ENCODE measurements around the gene PTF1A. TPM values are rescaled to one million over a fixed set of nuclear protein-coding genes. Genes with fewer than 3 reads are reported as not detected.

PTF1A gene
- total and polyA plus RNA-seq, 10 of the 15 experiments (the other 5 are each of a cell fraction or from before 2014, with no cell fraction given), result not detected

DNA sequence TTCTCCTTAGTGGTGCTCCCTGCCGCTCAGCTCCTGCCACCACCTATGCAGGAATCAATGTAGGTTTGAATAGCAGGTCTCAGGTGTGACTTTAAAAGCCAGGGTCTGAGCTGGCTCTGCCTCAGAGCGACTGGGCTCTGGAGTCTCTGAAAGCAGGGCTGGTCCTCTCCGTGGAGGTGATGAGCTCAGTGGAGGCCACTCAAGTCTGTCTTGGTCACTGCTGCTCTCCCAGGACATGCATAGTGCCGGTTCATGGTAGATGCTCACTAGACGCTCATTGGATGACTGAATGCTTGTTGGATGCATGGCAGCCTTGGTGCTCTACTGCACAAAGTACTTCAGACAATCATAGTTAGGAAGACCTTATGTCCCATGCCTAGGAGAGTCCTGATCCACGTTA is 45.1 kb upstream of the PTF1A start (continued):
- TF ChIP-seq, protein P1, sequence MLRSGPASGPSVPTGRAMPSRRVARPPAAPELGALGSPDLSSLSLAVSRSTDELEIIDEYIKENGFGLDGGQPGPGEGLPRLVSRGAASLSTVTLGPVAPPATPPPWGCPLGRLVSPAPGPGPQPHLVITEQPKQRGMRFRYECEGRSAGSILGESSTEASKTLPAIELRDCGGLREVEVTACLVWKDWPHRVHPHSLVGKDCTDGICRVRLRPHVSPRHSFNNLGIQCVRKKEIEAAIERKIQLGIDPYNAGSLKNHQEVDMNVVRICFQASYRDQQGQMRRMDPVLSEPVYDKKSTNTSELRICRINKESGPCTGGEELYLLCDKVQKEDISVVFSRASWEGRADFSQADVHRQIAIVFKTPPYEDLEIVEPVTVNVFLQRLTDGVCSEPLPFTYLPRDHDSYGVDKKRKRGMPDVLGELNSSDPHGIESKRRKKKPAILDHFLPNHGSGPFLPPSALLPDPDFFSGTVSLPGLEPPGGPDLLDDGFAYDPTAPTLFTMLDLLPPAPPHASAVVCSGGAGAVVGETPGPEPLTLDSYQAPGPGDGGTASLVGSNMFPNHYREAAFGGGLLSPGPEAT (IDR thresholded peaks at IDR 0.05; ENCODE audit: low read depth), result no peak
- TF ChIP-seq PAX5 (IDR thresholded peaks at IDR 0.05; ENCODE audit: borderline replicate concordance, low read depth, low read length), result no peak
- no peak for TF ChIP-seq ZNF384 (IDR thresholded peaks at IDR 0.05; ENCODE audit: borderline replicate concordance, low read depth, low read length)
- TF ChIP-seq, protein P2, sequence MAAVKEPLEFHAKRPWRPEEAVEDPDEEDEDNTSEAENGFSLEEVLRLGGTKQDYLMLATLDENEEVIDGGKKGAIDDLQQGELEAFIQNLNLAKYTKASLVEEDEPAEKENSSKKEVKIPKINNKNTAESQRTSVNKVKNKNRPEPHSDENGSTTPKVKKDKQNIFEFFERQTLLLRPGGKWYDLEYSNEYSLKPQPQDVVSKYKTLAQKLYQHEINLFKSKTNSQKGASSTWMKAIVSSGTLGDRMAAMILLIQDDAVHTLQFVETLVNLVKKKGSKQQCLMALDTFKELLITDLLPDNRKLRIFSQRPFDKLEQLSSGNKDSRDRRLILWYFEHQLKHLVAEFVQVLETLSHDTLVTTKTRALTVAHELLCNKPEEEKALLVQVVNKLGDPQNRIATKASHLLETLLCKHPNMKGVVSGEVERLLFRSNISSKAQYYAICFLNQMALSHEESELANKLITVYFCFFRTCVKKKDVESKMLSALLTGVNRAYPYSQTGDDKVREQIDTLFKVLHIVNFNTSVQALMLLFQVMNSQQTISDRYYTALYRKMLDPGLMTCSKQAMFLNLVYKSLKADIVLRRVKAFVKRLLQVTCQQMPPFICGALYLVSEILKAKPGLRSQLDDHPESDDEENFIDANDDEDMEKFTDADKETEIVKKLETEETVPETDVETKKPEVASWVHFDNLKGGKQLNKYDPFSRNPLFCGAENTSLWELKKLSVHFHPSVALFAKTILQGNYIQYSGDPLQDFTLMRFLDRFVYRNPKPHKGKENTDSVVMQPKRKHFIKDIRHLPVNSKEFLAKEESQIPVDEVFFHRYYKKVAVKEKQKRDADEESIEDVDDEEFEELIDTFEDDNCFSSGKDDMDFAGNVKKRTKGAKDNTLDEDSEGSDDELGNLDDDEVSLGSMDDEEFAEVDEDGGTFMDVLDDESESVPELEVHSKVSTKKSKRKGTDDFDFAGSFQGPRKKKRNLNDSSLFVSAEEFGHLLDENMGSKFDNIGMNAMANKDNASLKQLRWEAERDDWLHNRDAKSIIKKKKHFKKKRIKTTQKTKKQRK (IDR thresholded peaks at IDR 0.05; ENCODE audit: low read depth, low read length), result no peak
- TF ChIP-seq, protein P3, sequence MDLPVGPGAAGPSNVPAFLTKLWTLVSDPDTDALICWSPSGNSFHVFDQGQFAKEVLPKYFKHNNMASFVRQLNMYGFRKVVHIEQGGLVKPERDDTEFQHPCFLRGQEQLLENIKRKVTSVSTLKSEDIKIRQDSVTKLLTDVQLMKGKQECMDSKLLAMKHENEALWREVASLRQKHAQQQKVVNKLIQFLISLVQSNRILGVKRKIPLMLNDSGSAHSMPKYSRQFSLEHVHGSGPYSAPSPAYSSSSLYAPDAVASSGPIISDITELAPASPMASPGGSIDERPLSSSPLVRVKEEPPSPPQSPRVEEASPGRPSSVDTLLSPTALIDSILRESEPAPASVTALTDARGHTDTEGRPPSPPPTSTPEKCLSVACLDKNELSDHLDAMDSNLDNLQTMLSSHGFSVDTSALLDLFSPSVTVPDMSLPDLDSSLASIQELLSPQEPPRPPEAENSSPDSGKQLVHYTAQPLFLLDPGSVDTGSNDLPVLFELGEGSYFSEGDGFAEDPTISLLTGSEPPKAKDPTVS (IDR thresholded peaks at IDR 0.05; ENCODE audit: low read depth, low read length), result no peak
- no peak for TF ChIP-seq MXI1 (IDR thresholded peaks at IDR 0.05; ENCODE audit: low read depth, low read length)
- no peak for TF ChIP-seq GATAD2B (conservative IDR thresholded peaks at IDR 0.05; ENCODE audit: low read depth)
- no peak for TF ChIP-seq MEF2B (IDR thresholded peaks at IDR 0.05; ENCODE audit: partially characterized antibody, poor library complexity, severe bottlenecking)
- TF ChIP-seq NFYA (IDR thresholded peaks at IDR 0.05; ENCODE audit: borderline replicate concordance, low read depth, low read length), result no peak

All from GM12878 (cell line).